Mesangial cell (primary cell): Measurements from ENCODE around the gene GFI1B. TPM values are rescaled to one million over a fixed set of nuclear protein-coding genes. Genes with fewer than 3 reads are reported as not detected.

Experiments used
- total RNA-seq: library from RNA; depleted of rRNA; stranded (reverse); fragments of >200 nt; gene quantifications from 2 replicates; pipeline ENCODE4 v1.2.3, GENCODE V29; 2015

Gene GFI1B
- total RNA-seq: not detected in 2 replicates

GRCh38 chr9:132978451-132979131 is at the start of gene GFI1B:
Gene GFI1B (plus strand): TSS chr9:132978694. CDS start chr9:132986679, 7,985 bp downstream.

DNA sequence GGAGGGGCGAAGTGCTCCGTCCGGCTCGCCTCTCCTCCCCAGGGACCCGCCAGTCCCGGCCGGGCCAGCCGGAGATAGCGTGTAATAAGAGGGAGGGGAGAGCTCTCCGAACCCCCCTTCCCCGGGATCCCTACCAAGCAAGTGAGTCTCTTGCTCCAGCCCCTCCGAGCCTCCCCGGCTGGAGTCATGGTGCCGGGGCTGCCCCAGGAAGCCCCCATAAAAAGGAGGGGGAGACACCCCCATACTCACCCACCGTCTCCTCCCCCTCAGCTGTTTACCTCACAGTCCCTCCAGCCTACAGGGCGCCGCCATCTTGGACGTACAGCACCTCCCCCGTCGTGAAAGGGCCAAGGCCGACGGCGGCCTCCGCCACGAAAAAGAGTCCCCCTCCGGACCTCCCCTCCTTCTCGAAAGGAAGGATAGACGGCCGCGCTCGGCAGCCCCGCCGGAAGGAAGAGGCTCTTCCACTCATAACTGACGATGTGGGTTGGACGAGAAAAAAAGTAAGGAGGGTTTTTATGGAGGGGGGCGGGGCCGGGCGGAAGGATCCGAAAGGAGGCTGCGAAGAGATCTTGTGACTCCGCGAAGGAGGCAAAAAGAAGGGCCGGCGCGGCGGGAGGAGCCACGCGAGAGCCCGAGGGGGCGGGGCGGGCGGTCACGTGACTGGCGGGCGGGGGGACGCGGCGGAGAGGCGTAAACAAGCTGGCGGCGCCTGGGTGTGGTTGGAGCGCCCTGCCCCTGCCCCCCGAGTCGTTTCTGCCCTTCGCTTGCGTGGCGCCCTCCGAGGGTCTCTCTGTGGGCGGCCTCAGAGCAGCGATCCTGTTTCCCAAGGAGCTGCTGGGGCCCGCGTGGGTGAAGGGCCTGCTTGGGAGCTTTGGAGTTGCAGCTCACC is 34.0 kb upstream of the GFI1B start, which contains the start of gene TSC1:
Gene TSC1, minus strand, starts transcription at position 323 of the 892 bp plus-strand sequence. CDS start 15,744 bp downstream, outside the sequence.

GRCh38 chr9:133030317-133031129 is 52.0 kb downstream of the GFI1B start, which contains the start of gene GTF3C5:
Gene GTF3C5 (plus strand): TSS chr9:133030997. CDS start chr9:133031012, 15 bp downstream.

Other genes starting within 250 kb of the GFI1B start
- gene AK8, start 100.4 kb upstream of the GFI1B start, total RNA-seq: 0.49 and 2.4 TPM in 2 replicates
- 1.6 and 12.3 TPM in 2 replicates for gene SPACA9, start 99.8 kb upstream of the GFI1B start, total RNA-seq
- 14.0 and 20.3 TPM in 2 replicates for gene TSC1, start 34.1 kb upstream of the GFI1B start, total RNA-seq
- 52.4 and 80.5 TPM in 2 replicates for gene GTF3C5, start 52.3 kb downstream of the GFI1B start, total RNA-seq
- gene CEL, start 83.3 kb downstream of the GFI1B start, total RNA-seq: 0.16 and 0.38 TPM in 2 replicates
- gene RALGDS, start 142.5 kb downstream of the GFI1B start, total RNA-seq: 21.0 and 35.2 TPM in 2 replicates
- 5.3 and 6.5 TPM in 2 replicates for gene GBGT1, start 185.2 kb downstream of the GFI1B start, total RNA-seq
- not detected in 2 replicates for gene OBP2B, start 230.6 kb downstream of the GFI1B start, total RNA-seq